ENCODE data around the gene ST6GALNAC6.
"Not testable (repeated sequence)": the region's sequence is repeated elsewhere in the genome, so short reads cannot be mapped to it uniquely, and the experiment has no call there.

The ST6GALNAC6 gene

DNA sequence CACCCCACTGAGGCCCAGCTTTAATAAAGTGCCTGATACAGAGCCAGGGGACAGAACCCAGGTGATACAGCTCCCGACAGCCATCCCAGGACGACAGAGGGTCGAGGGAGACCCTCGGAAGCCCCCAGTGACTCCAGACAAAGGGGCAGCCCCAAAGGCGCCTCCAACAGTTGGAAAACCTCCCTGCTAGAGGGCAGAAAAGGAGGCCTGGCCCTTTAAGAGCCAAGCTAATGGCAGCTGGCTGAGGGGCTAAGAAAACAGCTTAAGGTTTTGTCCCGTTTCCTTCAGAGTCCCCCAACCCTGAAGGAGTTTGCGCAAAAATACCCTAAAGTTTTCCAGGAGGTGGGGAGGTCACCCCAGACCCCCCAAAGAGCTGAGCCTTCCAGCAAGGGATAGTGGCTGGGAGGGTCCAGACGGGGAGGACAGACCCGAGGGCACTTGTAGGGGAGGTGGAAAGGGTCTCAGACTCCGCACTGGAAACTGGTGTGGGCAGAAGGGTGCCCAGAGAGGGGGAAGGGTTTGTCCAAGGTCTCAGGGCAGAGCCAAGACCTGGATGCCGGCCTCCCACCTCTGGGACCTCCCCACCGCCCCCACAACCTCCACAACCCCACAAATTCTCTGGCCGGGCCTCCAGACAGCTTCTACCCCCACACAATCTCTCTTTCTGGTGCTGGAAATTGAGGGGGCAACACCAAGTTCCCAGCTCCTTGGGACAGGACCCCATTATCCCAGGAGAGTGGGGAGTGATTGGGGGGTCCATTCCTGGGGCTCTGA lies 13.7 kb downstream of the ST6GALNAC6 start:
- no peak for DNase-seq (ENCODE audit: low read depth)
- TF ChIP-seq MYC (IDR thresholded peaks at IDR 0.05; ENCODE audit: low read depth, low read length) = no peak
- no peak for TF ChIP-seq CTCF (IDR thresholded peaks at IDR 0.05; ENCODE audit: low read depth, low read length)
- no peak overlapping the region for H3K4me3 ChIP-seq (ENCODE audit: low read depth, low read length)

DNA sequence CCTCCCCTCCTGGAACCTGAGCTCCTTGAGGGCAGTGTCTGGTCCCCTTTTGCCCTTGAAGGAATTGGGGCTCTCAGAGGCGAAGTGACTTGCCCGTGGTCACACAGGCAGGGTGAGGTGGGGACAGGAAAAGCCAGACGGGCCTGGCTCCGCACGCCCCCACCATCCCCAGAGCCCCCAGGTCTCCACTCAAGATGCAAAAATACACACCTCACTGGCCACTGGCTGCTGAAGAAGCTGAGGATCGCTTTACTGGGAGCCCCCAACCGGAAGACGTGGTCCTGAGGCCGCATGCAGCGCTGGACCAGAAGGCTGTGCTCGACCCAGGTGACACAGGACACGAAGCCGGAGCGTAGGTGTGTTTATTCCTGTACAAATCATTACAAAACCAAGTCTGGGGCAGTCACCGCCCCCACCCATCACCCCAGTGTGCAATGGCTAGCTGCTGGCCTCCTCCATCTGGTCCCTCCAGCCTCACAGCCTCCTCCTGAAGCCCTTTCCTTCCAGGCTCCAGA lies 14.4 kb downstream of the ST6GALNAC6 start:
- no peak overlapping the region for H3K4me3 ChIP-seq (ENCODE audit: low read depth, low read length)
- TF ChIP-seq CTCF (IDR thresholded peaks at IDR 0.05; ENCODE audit: low read depth, low read length) (no peak), MYC (IDR thresholded peaks at IDR 0.05; ENCODE audit: low read depth, low read length) (no peak), POLR2A (IDR thresholded peaks at IDR 0.05; ENCODE audit: extremely low read depth, insufficient read length) (no peak), MAX (IDR thresholded peaks at IDR 0.05; ENCODE audit: low read depth, low read length) (no peak)
- DNase-seq (ENCODE audit: low read depth) = no peak

GRCh38 chr9:127884427-127884911 lies 14.9 kb downstream of the ST6GALNAC6 start:
- TF ChIP-seq MYC (IDR thresholded peaks at IDR 0.05; ENCODE audit: low read depth, low read length) (no peak), CTCF (IDR thresholded peaks at IDR 0.05; ENCODE audit: low read depth, low read length) (no peak), POLR2A (IDR thresholded peaks at IDR 0.05; ENCODE audit: extremely low read depth, insufficient read length) (no peak), MAX (IDR thresholded peaks at IDR 0.05; ENCODE audit: low read depth, low read length) (no peak)
- H3K4me3 ChIP-seq (ENCODE audit: low read depth, low read length) = no peak overlapping the region
- no peak for DNase-seq (ENCODE audit: low read depth)

- no peak overlapping the region for H3K4me3 ChIP-seq (ENCODE audit: low read depth, low read length)
- no peak for DNase-seq (ENCODE audit: low read depth)
- no peak for TF ChIP-seq POLR2A (IDR thresholded peaks at IDR 0.05; ENCODE audit: extremely low read depth, insufficient read length)
- TF ChIP-seq MAX (IDR thresholded peaks at IDR 0.05; ENCODE audit: low read depth, low read length) = no peak
- no peak for TF ChIP-seq MYC (IDR thresholded peaks at IDR 0.05; ENCODE audit: low read depth, low read length)
- TF ChIP-seq CTCF (IDR thresholded peaks at IDR 0.05; ENCODE audit: low read depth, low read length) = no peak
These were observed 15.4 kb downstream of the ST6GALNAC6 start for GRCh38 chr9:127883959-127884358.

DNA sequence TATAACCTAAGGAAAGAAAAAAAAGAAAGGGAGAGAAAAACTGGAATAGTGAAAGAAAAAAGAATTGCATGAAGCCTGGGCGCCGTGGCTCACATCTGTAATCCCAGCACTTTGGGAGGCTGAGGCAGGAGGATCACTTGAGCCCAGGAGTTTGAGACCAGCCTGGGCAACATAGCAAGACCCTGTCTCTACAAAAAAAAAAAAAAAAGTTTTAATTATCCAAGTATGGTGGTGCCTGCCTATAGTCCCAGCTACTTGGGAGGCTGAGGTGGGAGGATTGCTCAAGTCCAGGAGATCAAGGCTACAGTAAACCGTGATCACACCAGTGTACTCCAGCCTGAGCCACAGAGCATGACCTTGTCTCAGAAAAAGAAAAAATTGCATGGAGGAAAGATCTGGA lies 17.7 kb downstream of the ST6GALNAC6 start:
- not testable (repeated sequence) for DNase-seq (ENCODE audit: low read depth)

GRCh38 chr9:127880143-127880542 lies 19.3 kb downstream of the ST6GALNAC6 start:
- no peak overlapping the region for H3K4me3 ChIP-seq (ENCODE audit: low read depth, low read length)
- no peak for TF ChIP-seq CTCF (IDR thresholded peaks at IDR 0.05; ENCODE audit: low read depth, low read length)
- TF ChIP-seq POLR2A (IDR thresholded peaks at IDR 0.05; ENCODE audit: extremely low read depth, insufficient read length) = no peak
- no peak for TF ChIP-seq MYC (IDR thresholded peaks at IDR 0.05; ENCODE audit: low read depth, low read length)
- no peak for TF ChIP-seq MAX (IDR thresholded peaks at IDR 0.05; ENCODE audit: low read depth, low read length)
- DNase-seq (ENCODE audit: low read depth) = no peak

More for the DNA sequence above, 17.7 kb downstream of the ST6GALNAC6 start:
- not testable (repeated sequence) for H3K4me3 ChIP-seq (ENCODE audit: low read depth, low read length)
